Measurements from ENCODE around the gene CTNNA2.

Gene CTNNA2

GRCh38 chr2:80048296-80048695 is 535.4 kb downstream of the CTNNA2 start:
- H3K4me3 ChIP-seq (ENCODE audit: low read length), result no peak overlapping the region
- H3K9ac ChIP-seq (ENCODE audit: low read length), result no peak overlapping the region
- H3K36me3 ChIP-seq (replicated peaks; ENCODE audit: low read depth, low read length), result no peaks in the 10 kb centered on the region
- H2AFZ ChIP-seq (ENCODE audit: low read depth, low read length), result no peak overlapping the region
- H3K27ac ChIP-seq (ENCODE audit: low read length), result no peak overlapping the region
- no peaks in the 10 kb centered on the region for H3K79me2 ChIP-seq (ENCODE audit: low read length)
- no peaks in the 10 kb centered on the region for H3K9me3 ChIP-seq (ENCODE audit: insufficient read depth, low read length)
- no peak overlapping the region for H3K4me2 ChIP-seq (ENCODE audit: low read length)
- H3K4me1 ChIP-seq (ENCODE audit: low read length), result no peaks in the 10 kb centered on the region
- H3K27me3 ChIP-seq (ENCODE audit: low read depth, low read length), result no peaks in the 10 kb centered on the region
- H4K20me1 ChIP-seq (ENCODE audit: insufficient read depth, low read length), result no peaks in the 10 kb centered on the region
- TF ChIP-seq CTCF (IDR thresholded peaks at IDR 0.05; ENCODE audit: low read depth, low read length), result no peak
- TF ChIP-seq EZH2phosphoT487 (IDR thresholded peaks at IDR 0.05; ENCODE audit: low read depth), result no peak

GRCh38 chr2:80050246-80050645 is 537.4 kb downstream of the CTNNA2 start:
- Histone ChIP-seq H3K36me3 (replicated peaks; ENCODE audit: low read depth, low read length) (no peaks in the 10 kb centered on the region), H3K27me3 (ENCODE audit: low read depth, low read length) (no peaks in the 10 kb centered on the region), H3K4me3 (ENCODE audit: low read length) (no peak overlapping the region), H3K9ac (ENCODE audit: low read length) (no peak overlapping the region), H2AFZ (ENCODE audit: low read depth, low read length) (no peak overlapping the region), H3K9me3 (ENCODE audit: insufficient read depth, low read length) (no peaks in the 10 kb centered on the region), H3K79me2 (ENCODE audit: low read length) (no peaks in the 10 kb centered on the region), H3K4me2 (ENCODE audit: low read length) (no peak overlapping the region), H3K4me1 (ENCODE audit: low read length) (no peaks in the 10 kb centered on the region), H3K27ac (ENCODE audit: low read length) (no peak overlapping the region), H4K20me1 (ENCODE audit: insufficient read depth, low read length) (no peaks in the 10 kb centered on the region)
- no peak for TF ChIP-seq EZH2phosphoT487 (IDR thresholded peaks at IDR 0.05; ENCODE audit: low read depth)
- TF ChIP-seq CTCF (IDR thresholded peaks at IDR 0.05; ENCODE audit: low read depth, low read length), result no peak

GRCh38 chr2:80053522-80054345 is 540.9 kb downstream of the CTNNA2 start:
- Histone ChIP-seq H3K9ac (ENCODE audit: low read length) (no peak overlapping the region), H3K4me1 (ENCODE audit: low read length) (no peaks in the 10 kb centered on the region), H3K4me2 (ENCODE audit: low read length) (no peak overlapping the region), H3K4me3 (ENCODE audit: low read length) (no peak overlapping the region), H3K9me3 (ENCODE audit: insufficient read depth, low read length) (no peaks in the 10 kb centered on the region), H3K27me3 (ENCODE audit: low read depth, low read length) (no peaks in the 10 kb centered on the region), H3K79me2 (ENCODE audit: low read length) (no peaks in the 10 kb centered on the region), H4K20me1 (ENCODE audit: insufficient read depth, low read length) (no peaks in the 10 kb centered on the region), H2AFZ (ENCODE audit: low read depth, low read length) (no peak overlapping the region), H3K27ac (ENCODE audit: low read length) (no peak overlapping the region), H3K36me3 (replicated peaks; ENCODE audit: low read depth, low read length) (no peaks in the 10 kb centered on the region)
- TF ChIP-seq CTCF (IDR thresholded peaks at IDR 0.05; ENCODE audit: low read depth, low read length) (no peak), EZH2phosphoT487 (IDR thresholded peaks at IDR 0.05; ENCODE audit: low read depth) (no peak)

GRCh38 chr2:80054346-80054675 is 541.5 kb downstream of the CTNNA2 start:
- TF ChIP-seq CTCF (IDR thresholded peaks at IDR 0.05; ENCODE audit: low read depth, low read length) (no peak), EZH2phosphoT487 (IDR thresholded peaks at IDR 0.05; ENCODE audit: low read depth) (no peak)
- Histone ChIP-seq H3K36me3 (replicated peaks; ENCODE audit: low read depth, low read length) (no peaks in the 10 kb centered on the region), H3K27me3 (ENCODE audit: low read depth, low read length) (no peaks in the 10 kb centered on the region), H3K4me3 (ENCODE audit: low read length) (no peak overlapping the region), H3K27ac (ENCODE audit: low read length) (no peak overlapping the region), H3K4me2 (ENCODE audit: low read length) (no peak overlapping the region), H3K9me3 (ENCODE audit: insufficient read depth, low read length) (no peaks in the 10 kb centered on the region), H2AFZ (ENCODE audit: low read depth, low read length) (no peak overlapping the region), H4K20me1 (ENCODE audit: insufficient read depth, low read length) (no peaks in the 10 kb centered on the region), H3K4me1 (ENCODE audit: low read length) (no peaks in the 10 kb centered on the region), H3K79me2 (ENCODE audit: low read length) (no peaks in the 10 kb centered on the region), H3K9ac (ENCODE audit: low read length) (no peak overlapping the region)

Data from OCI-LY3 (cell line).